ENCODE data around the gene ADGRD1.

GRCh38 chr12:131049549-131050339 is 96.0 kb downstream of the ADGRD1 start:
- TF ChIP-seq CTCF (IDR thresholded peaks at IDR 0.05) (no peak), POLR2A (IDR thresholded peaks at IDR 0.05) (no peak), POLR2AphosphoS5 (IDR thresholded peaks at IDR 0.05) (peak in 1 of 4 donors; percentile 4)
